Endothelial cell (in vitro differentiated cells): ENCODE data around the gene C17orf113. TPM values are rescaled to one million over a fixed set of nuclear protein-coding genes. Genes with fewer than 3 reads are reported as not detected.

Experiments used
- DNase-seq: peaks from one replicate; pipeline ENCODE4 v3.0.0; 2021; ENCODE audit warnings: low spot score
- H3K27ac Mint-ChIP-seq: one replicate; pipeline ENCODE4 v1.8.0; 2021; ENCODE audit warnings: mixed read lengths, inconsistent platforms; ENCODE audit not compliant: unreplicated experiment
- H3K27me3 Mint-ChIP-seq: one replicate; pipeline ENCODE4 v1.8.0; 2021; ENCODE audit warnings: mild to moderate bottlenecking, moderate library complexity, mixed read lengths, inconsistent platforms; ENCODE audit not compliant: unreplicated experiment
- H3K36me3 Mint-ChIP-seq: one replicate; pipeline ENCODE4 v1.8.0; 2021; ENCODE audit warnings: mild to moderate bottlenecking, low read depth, mixed read lengths, inconsistent platforms; ENCODE audit not compliant: unreplicated experiment
- H3K4me1 Mint-ChIP-seq: one replicate; pipeline ENCODE4 v1.8.0; 2021; ENCODE audit warnings: mild to moderate bottlenecking, mixed read lengths, inconsistent platforms; ENCODE audit not compliant: unreplicated experiment
- H3K4me3 Mint-ChIP-seq: one replicate; pipeline ENCODE4 v1.8.0; 2021; ENCODE audit warnings: mild to moderate bottlenecking, mixed read lengths, inconsistent platforms; ENCODE audit not compliant: unreplicated experiment
- H3K9me3 Mint-ChIP-seq: one replicate; pipeline ENCODE4 v1.8.0; 2021; ENCODE audit warnings: mixed read lengths, inconsistent platforms; ENCODE audit not compliant: unreplicated experiment
- total RNA-seq: library from RNA; stranded (reverse); fragmentation: NEBNext Ultra II Directional; extraction: Animal tissue kit (Norgen Biotek cat#: 25700); gene quantifications from one replicate; pipeline ENCODE4 v1.2.1, GENCODE V29; 2021; ENCODE audit not compliant: unreplicated experiment
- TF ChIP-seq, protein P1 (sequence below): fragments of 200-600 bp; sonication (generic); IDR thresholded peaks from one replicate; pipeline ENCODE4 v1.5.0; 2021; ENCODE audit warnings: antibody characterized with exemption; ENCODE audit not compliant: unreplicated experiment

The C17orf113 gene
- total RNA-seq, 1 donor from 2014 or later: 1.6 TPM

DNA sequence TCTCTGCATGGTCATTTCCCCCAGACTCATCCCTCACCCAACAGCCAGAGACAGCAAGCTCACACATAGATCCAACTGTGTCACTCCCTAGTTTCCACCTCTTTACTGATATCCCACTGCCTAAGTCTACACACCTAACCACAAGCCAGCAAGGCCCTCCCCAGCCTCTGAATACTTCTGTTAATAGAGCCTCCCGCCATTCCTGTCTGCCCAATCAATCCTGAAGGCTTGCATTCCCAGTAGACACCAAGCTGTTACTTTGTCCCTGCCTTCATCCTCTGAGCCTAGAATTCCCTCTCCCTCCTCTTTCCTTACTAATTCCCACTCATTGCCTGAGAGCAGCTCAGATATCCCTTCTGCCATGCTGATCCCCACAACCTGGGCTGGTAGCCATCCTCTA is 4.7 kb downstream of the C17orf113 start:
- Mint-ChIP-seq H3K9me3 (no peaks in the 10 kb centered on the region), H3K4me1 (peaks cover 3% of the 10 kb centered on the region), H3K36me3 (no peaks in the 10 kb centered on the region), H3K27me3 (peaks cover 7% of the 10 kb centered on the region), H3K4me3 (no peak overlapping the region), H3K27ac (no peak overlapping the region)
- DNase-seq: no peak
- TF ChIP-seq, protein P1, sequence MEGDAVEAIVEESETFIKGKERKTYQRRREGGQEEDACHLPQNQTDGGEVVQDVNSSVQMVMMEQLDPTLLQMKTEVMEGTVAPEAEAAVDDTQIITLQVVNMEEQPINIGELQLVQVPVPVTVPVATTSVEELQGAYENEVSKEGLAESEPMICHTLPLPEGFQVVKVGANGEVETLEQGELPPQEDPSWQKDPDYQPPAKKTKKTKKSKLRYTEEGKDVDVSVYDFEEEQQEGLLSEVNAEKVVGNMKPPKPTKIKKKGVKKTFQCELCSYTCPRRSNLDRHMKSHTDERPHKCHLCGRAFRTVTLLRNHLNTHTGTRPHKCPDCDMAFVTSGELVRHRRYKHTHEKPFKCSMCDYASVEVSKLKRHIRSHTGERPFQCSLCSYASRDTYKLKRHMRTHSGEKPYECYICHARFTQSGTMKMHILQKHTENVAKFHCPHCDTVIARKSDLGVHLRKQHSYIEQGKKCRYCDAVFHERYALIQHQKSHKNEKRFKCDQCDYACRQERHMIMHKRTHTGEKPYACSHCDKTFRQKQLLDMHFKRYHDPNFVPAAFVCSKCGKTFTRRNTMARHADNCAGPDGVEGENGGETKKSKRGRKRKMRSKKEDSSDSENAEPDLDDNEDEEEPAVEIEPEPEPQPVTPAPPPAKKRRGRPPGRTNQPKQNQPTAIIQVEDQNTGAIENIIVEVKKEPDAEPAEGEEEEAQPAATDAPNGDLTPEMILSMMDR: no peak

DNA sequence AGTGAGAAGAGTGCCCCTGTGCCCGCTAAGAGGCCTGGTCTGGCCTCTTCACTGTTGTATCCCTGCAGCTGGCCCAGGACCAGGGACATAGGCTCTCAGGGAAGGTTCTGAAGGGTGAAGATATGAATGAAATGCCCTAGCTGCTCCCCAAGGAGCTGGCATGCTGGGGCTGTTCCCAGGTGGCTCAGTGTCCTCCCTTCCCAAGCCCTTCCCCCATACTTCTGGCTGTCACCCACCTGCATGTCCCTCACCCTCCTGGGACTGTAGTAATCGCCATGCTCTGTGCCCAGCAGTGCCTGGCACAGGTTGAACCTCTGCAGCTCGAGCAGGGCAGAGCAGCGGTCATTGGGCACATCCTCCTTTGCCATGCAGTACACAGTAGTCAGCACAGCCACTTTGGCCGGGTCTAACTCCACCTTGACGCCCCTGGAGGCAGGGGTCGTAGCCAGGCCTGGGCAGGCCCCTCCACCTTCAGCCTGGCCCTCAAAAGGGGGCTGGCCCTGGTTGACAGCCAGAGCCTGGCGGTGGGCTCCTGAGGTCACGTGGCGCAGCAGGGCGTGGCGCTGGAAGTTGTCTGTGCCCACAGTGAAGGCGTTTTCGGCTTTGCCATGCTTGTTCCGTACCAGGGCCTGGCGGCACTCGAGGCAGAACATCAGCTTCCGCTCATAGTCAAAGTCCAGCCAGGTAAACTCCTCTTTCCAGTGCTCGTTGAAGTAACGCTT is 7.6 kb downstream of the C17orf113 start:
- no peaks in the 10 kb centered on the region for H3K9me3 Mint-ChIP-seq
- no peaks in the 10 kb centered on the region for H3K4me1 Mint-ChIP-seq
- TF ChIP-seq, protein P1: no peak
- DNase-seq: no peak
- H3K4me3 Mint-ChIP-seq: no peak overlapping the region
- H3K36me3 Mint-ChIP-seq: no peaks in the 10 kb centered on the region
- H3K27ac Mint-ChIP-seq: no peak overlapping the region
- H3K27me3 Mint-ChIP-seq: no peaks in the 10 kb centered on the region

DNA sequence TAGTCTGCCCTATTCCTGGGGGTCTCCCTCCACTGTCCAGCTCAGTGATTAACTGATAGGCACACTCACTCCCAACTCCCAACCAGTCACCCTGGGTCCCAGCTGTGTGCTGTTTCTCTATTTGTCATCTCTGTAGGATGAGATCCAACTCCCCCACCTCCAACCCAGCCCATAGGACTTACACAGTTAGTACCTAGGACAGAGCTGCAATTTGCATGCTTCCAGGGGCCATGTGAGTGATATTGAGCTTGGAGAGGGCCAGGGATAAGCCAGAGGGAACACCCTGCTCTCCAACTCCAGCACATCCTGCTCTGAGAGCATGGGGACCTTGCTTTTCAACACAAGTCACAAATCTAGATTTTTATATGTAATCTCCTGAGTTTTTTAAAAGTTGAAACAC is 8.8 kb downstream of the C17orf113 start:
- no peaks in the 10 kb centered on the region for H3K27me3 Mint-ChIP-seq
- no peaks in the 10 kb centered on the region for H3K4me1 Mint-ChIP-seq
- peak overlapping the region; percentile 47 for H3K4me3 Mint-ChIP-seq
- no peak for DNase-seq
- no peaks in the 10 kb centered on the region for H3K9me3 Mint-ChIP-seq
- no peak overlapping the region for H3K27ac Mint-ChIP-seq
- H3K36me3 Mint-ChIP-seq: no peaks in the 10 kb centered on the region
- TF ChIP-seq, protein P1: no peak

DNA sequence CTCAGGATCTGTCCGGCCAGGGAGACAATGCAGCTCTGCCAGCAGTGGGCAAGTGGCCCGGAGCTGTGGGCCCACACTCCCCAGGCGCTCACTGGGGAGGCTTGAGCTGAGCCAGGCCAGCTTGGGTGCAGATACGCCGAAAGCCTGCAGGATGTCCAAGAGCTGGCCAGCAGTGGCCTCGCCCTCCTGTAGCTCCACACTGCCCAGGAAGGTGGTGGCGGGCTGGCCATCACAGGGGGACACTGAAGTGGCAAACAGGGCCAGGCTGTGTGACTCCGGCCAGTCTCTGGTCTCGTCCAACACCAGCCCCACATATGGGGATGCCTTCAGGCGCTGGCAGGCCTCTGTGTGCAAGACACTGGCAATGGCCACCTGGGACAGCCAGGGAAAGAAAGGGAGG is 9.6 kb downstream of the C17orf113 start:
- H3K36me3 Mint-ChIP-seq: no peaks in the 10 kb centered on the region
- no peaks in the 10 kb centered on the region for H3K4me1 Mint-ChIP-seq
- TF ChIP-seq, protein P1: no peak
- H3K4me3 Mint-ChIP-seq: no peak overlapping the region
- H3K9me3 Mint-ChIP-seq: no peaks in the 10 kb centered on the region
- no peaks in the 10 kb centered on the region for H3K27me3 Mint-ChIP-seq
- no peak overlapping the region for H3K27ac Mint-ChIP-seq
- DNase-seq: no peak
